Fibroblast of villous mesenchyme (primary cell): Measurements from ENCODE around the gene ATXN7. TPM values are rescaled to one million over a fixed set of nuclear protein-coding genes. Genes with fewer than 3 reads are reported as not detected.
A peak's percentile ranks its signal among the peaks of the same experiment; 100 is the strongest.

Source experiments
- DNase-seq: peaks from one replicate; pipeline ENCODE4 v3.0.0-alpha.2; 2010; ENCODE audit warnings: low read depth
- H3K4me3 ChIP-seq: 2 replicates; pipeline ENCODE4 v1.5.1; 2011; ENCODE audit warnings: low read depth, mild to moderate bottlenecking, low read length
- CTCF ChIP-seq: IDR thresholded peaks from 2 replicates; pipeline ENCODE4 v1.5.1; 2012; ENCODE audit warnings: low read depth, mild to moderate bottlenecking, low read length; ENCODE audit not compliant: insufficient read depth
- total RNA-seq: library from RNA; depleted of rRNA; stranded (reverse); fragments of >200 nt; gene quantifications from 2 replicates; pipeline ENCODE4 v1.2.3, GENCODE V29; 2012

ATXN7 gene
- total RNA-seq, result 12.9 and 14.7 TPM in 2 replicates

GRCh38 chr3:63863150-63864007 is at the start of gene ATXN7, which contains the start of gene THOC7:
TSS of gene ATXN7 (plus strand) at chr3:63863867. CDS start at chr3:63912599, 48,732 bp downstream.
TSS of gene THOC7 (minus strand) at chr3:63863805. CDS start at chr3:63863790, 15 bp downstream.
- TF ChIP-seq CTCF, result no peak
- peak; percentile 68 for DNase-seq
- peak within 1 kb of the TSS; percentile 90 for H3K4me3 ChIP-seq

- DNase-seq, result peak; percentile 13
- H3K4me3 ChIP-seq, result no peak overlapping the region
- no peak for TF ChIP-seq CTCF
Observed at GRCh38 chr3:63814237-63814636, 49.4 kb upstream of the ATXN7 start.

- no peak overlapping the region for H3K4me3 ChIP-seq
- no peak for TF ChIP-seq CTCF
- DNase-seq, result no peak
Observed at GRCh38 chr3:63817225-63817624, 46.4 kb upstream of the ATXN7 start.

GRCh38 chr3:63818282-63819150 is 45.2 kb upstream of the ATXN7 start:
- H3K4me3 ChIP-seq, result no peak overlapping the region
- peak; percentile 65 for DNase-seq
- peak; percentile 81 for TF ChIP-seq CTCF

- TF ChIP-seq CTCF, result no peak
Observed at GRCh38 chr3:63819151-63819398, 44.6 kb upstream of the ATXN7 start, which contains the start of gene C3orf49. TSS of gene C3orf49 (plus strand) at chr3:63819299. CDS start at chr3:63819472, 173 bp downstream.

GRCh38 chr3:63824309-63824708 is 39.4 kb upstream of the ATXN7 start:
- no peak for TF ChIP-seq CTCF
- no peak overlapping the region for H3K4me3 ChIP-seq
- peak; percentile 29 for DNase-seq

More at GRCh38 chr3:63819151-63819398, 44.6 kb upstream of the ATXN7 start, which contains the start of gene C3orf49:
- DNase-seq, result no peak
- no peak within 1 kb of the TSS for H3K4me3 ChIP-seq
